ENCODE data around the gene TM4SF18. TPM values are rescaled to one million over a fixed set of nuclear protein-coding genes. Genes with fewer than 3 reads are reported as not detected.
"Not testable (repeated sequence)": the region's sequence is repeated elsewhere in the genome, so short reads cannot be mapped to it uniquely, and the experiment has no call there.

TM4SF18 gene
- total RNA-seq, 2 experiments from 2014 or later = not detected

DNA sequence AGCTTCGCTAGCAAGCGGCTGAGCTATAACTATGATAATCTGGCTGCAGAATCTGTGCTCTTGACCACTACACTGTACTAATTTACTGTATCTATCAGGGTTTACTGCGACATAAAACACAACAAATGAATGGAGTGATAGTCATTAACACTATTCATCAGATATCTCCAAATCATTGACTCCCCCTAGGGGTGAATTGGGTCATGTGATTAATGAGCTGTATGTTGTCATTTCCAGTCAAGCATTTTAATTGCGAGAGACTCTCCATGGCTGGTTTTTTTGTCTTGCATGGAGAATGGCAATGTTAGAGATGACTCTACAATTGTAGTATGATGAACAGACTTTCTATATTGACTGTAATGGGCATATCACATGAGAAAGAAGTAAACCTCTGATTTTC lies 10.5 kb upstream of the TM4SF18 start:
- H3K36me3 Mint-ChIP-seq = no peaks in the 10 kb centered on the region
- peaks cover 39% of the 10 kb centered on the region for H3K27me3 Mint-ChIP-seq
- H3K4me3 Mint-ChIP-seq = no peak overlapping the region
- H3K4me1 Mint-ChIP-seq = no peaks in the 10 kb centered on the region
- no peak overlapping the region for H3K27ac Mint-ChIP-seq
- no peak for DNase-seq
- H3K9me3 Mint-ChIP-seq = no peaks in the 10 kb centered on the region

DNA sequence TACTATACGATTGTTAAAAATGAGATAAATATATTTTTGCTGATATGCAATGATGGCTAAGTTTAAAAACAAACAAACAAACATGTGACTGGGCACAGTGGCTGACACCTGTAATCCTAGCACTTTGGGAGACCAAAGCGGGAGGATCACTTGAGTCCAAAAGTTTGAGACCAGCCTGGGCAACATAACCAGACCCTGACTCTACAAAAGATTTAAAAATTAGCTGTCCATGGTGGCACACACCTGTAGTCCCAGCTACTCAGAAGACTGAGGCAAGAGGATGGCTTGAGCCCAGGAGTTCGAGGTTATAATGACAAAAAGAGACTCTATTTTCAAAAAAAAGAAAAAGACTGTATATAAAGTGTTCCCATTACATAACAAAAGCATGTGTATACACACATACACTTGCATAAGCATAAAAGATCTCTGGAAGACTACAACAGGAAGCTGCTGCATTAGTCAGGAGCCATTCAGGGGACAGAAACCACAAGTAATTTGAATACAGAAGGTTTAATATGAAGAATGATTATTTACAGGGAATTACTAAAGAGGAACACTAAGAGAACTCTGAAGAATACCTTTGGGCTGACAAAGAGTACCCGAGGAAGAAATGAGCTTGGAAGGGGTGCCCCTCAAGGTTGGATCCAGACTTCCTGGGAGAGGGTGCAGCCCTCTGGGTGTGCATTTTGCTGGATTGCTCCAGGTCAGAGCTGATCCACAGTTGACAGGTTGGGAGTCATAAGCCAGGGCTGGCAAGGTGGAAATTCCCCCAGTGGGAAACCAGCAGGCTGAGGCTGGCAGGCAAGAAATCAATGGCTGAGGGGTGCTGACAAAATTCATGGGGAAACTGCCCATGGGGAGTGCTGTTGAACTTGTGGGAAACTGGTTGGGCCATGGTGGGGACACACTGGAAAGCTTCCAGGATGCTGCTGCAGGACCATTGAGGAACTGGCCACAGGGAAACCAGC lies 9.3 kb upstream of the TM4SF18 start:
- no peak overlapping the region for H3K27ac Mint-ChIP-seq
- H3K4me1 Mint-ChIP-seq = no peaks in the 10 kb centered on the region
- no peak overlapping the region for H3K4me3 Mint-ChIP-seq

DNA sequence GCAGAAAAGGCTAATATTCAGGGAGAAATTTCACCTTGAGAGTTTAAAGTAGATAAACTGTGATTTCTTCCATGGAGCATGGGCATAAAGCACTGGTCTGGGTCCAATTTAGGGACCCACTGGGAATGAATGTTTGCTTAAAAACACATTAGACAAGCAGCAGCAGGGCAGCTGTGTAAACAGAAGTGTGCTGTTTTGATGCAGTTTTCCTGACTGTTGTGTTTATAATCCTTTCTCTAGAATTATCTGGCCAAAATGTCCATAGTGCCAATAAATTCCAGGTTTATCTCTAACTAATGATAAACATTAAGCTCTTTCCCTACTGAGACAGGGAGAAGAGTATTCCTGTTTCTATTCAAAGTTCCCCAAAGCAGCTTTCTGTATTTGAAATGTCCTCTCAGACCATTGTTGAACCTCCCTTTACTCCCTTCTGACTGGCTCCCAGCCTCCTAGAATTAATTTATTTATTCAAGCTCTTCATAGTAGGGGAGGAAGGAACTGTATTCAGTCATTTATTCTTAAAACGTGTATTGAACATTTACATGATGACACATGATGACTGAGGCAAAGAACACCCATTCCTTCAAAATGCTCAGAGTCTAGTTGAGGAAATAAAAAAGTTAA lies 7.0 kb upstream of the TM4SF18 start:
- Mint-ChIP-seq H3K9me3 (no peaks in the 10 kb centered on the region), H3K4me3 (no peak overlapping the region), H3K4me1 (no peaks in the 10 kb centered on the region), H3K27me3 (peaks cover 18% of the 10 kb centered on the region), H3K27ac (no peak overlapping the region), H3K36me3 (no peaks in the 10 kb centered on the region)
- no peak for DNase-seq

More for the DNA sequence above, 9.3 kb upstream of the TM4SF18 start:
- H3K9me3 Mint-ChIP-seq = no peaks in the 10 kb centered on the region
- no peaks in the 10 kb centered on the region for H3K36me3 Mint-ChIP-seq
- H3K27me3 Mint-ChIP-seq = peaks cover 30% of the 10 kb centered on the region
- DNase-seq = no peak

DNA sequence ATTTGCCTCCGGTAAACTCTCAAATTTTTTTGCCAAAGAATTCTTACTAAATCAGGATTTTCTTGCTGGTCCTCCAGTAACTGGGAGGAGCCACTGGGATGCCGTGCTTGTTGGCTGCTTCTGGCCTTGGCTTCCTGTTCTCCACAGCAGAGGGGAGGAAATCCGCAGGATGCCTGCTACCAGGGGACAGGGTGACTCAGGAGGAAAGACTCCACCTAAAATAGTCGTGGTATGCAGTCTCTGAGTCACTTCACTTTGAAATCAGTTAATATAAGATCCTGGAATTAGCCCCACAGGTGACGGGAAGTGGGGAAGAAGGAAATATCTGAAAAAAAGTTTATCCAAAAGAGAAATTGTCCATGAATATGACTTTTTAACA lies 6.5 kb upstream of the TM4SF18 start:
- no peaks in the 10 kb centered on the region for H3K4me1 Mint-ChIP-seq
- H3K27me3 Mint-ChIP-seq = peaks cover 13% of the 10 kb centered on the region
- H3K9me3 Mint-ChIP-seq = no peaks in the 10 kb centered on the region
- no peak overlapping the region for H3K27ac Mint-ChIP-seq
- H3K36me3 Mint-ChIP-seq = no peaks in the 10 kb centered on the region
- H3K4me3 Mint-ChIP-seq = no peak overlapping the region
- no peak for DNase-seq

DNA sequence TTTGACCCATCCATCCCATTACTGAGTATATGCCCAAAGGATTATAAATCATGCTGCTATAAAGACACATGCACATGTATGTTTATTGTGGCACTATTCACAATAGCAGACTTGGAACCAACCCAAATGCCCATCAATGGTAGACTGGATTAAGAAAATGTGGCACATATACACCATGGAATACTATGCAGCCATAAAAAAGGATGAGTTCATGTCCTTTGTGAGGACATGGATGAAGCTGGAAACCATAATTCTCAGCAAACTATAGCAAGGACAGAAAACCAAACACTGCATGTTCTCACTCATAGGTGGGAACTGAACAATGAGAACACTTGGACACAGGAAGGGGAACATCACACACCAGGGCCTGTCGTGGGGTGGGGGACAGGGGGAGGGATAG lies 4.0 kb upstream of the TM4SF18 start:
- not testable (repeated sequence) for H3K36me3 Mint-ChIP-seq, DNase-seq, H3K4me1 Mint-ChIP-seq, H3K9me3 Mint-ChIP-seq, H3K27ac Mint-ChIP-seq, H3K4me3 Mint-ChIP-seq
- peaks cover 11% of the 10 kb centered on the region for H3K27me3 Mint-ChIP-seq

DNA sequence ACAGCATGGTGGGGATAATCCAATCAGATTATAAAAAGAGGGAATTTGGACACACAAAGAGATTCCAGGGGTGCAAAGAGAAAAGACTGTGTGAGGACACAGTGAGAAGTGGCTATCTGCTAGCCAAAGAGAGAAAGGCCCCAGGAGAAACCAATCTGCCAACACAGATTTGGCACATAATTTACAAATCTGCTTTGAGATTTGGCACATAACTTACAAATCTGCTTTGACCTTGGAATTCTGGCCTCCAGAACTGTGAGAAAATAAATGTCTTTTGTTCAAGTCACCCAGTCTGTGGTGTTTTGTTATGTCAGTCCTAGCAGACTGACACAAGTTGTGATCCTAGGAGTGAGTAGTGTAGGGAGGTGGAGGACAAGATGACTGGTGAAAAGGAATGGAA lies 3.5 kb upstream of the TM4SF18 start:
- H3K36me3 Mint-ChIP-seq = no peaks in the 10 kb centered on the region
- H3K4me3 Mint-ChIP-seq = no peak overlapping the region
- no peaks in the 10 kb centered on the region for H3K9me3 Mint-ChIP-seq
- no peaks in the 10 kb centered on the region for H3K4me1 Mint-ChIP-seq
- H3K27me3 Mint-ChIP-seq = peaks cover 9% of the 10 kb centered on the region
- no peak for DNase-seq
- no peak overlapping the region for H3K27ac Mint-ChIP-seq

DNA sequence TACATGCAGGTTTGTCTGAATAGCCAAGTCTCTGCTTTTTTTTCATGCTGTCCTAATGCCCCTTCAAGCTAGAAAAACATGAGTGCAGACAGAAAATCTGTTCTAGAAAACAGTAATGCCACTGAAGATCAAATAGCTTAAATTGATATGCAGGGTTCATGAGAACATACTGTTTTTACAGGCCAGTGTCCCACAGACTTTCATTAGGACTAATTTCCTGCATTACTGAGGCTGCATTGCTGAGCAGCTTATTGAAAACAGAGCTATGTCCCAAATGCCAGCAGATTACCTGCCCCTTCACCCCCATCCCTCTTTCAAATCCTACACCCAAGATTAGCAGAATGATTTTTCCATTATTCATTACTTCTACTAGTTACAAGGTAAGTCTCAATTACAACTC lies 665 bp downstream of the TM4SF18 start:
- no peaks in the 10 kb centered on the region for H3K9me3 Mint-ChIP-seq
- peaks cover 7% of the 10 kb centered on the region for H3K27me3 Mint-ChIP-seq
- H3K4me3 Mint-ChIP-seq = no peak overlapping the region
- no peaks in the 10 kb centered on the region for H3K36me3 Mint-ChIP-seq
- no peak for DNase-seq
- no peak overlapping the region for H3K27ac Mint-ChIP-seq
- H3K4me1 Mint-ChIP-seq = no peaks in the 10 kb centered on the region

DNA sequence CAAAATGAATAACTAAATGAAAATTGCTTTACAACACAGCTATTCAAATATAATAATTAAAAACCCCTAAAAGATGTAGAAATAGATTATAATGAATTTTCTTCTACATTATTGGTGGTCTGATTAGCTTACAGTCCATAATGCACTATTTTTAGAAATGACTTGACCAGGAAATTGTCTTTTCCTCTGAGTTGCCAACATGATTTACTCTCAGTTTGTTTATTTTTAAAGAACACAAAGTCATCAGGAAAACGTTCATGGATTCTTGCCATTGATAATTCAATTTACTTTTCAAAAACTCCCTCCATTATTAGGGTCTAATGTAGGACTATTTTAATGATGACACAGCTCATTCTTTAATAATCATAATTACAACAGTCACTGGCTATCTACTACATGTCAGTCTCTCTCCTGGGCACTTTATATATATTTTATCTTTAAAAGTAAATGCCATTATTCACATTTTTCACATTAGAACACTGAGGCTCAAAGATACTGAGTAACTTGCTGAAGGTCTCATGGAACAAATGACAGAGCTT lies 1.1 kb downstream of the TM4SF18 start:
- H3K9me3 Mint-ChIP-seq = no peaks in the 10 kb centered on the region
- peaks cover 7% of the 10 kb centered on the region for H3K27me3 Mint-ChIP-seq
- no peak overlapping the region for H3K27ac Mint-ChIP-seq
- H3K4me3 Mint-ChIP-seq = no peak overlapping the region
- H3K36me3 Mint-ChIP-seq = no peaks in the 10 kb centered on the region
- no peak for DNase-seq
- no peaks in the 10 kb centered on the region for H3K4me1 Mint-ChIP-seq

DNA sequence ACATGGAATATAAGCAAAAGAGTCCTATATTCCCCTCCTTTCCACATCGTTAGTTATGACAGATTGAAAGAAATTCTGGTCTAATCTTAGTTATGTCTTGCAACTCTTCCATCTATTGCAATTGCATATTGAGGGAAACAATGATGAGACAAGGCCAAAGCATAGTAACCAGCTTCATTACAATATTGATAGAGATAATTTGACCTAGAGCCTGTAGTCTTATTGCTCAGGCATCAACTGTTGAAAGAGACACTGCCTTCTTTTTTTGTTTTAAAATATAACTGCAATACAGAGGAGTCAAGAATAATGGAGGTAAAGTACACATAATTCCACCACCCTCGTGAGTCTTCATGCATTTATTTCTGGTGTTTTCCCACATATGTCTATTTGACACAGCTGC lies 2.0 kb downstream of the TM4SF18 start:
- no peaks in the 10 kb centered on the region for H3K4me1 Mint-ChIP-seq
- no peak overlapping the region for H3K27ac Mint-ChIP-seq
- H3K4me3 Mint-ChIP-seq = no peak overlapping the region
- H3K27me3 Mint-ChIP-seq = peaks cover 7% of the 10 kb centered on the region
- DNase-seq = no peak
- H3K9me3 Mint-ChIP-seq = no peaks in the 10 kb centered on the region
- H3K36me3 Mint-ChIP-seq = no peaks in the 10 kb centered on the region

DNA sequence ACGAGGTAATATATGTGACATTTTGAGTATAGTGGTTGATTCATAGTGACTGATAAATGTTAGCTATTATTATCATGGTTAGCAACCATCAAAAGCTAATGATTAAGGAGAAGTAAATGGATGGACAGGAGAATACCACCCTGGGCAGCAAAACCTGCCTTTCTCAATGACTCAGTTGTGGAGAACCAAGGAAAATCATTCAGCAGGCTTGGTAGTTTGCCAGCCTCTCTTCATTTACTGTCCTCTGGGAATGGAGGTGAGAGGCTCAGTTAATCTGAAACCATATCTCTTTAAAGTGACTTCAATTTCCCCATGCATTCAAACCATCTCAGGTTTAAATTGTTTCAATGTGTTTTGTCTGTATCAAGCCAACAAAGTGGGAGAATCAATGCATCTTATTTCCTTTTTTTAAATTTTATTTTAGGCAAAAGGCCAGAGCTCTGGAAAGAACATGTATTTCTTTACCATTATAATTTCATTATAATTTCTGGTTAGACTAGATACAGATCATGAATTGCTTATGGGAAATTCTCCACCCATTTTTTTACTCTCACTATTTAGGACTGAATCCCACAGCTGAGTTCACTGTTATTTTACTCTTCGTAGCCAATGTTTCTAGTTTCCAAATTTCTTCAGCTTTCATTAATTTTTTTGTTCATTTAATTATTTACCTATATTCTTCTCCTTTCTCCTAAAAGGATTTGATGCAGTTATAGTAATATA lies 2.7 kb downstream of the TM4SF18 start:
- DNase-seq = no peak
- Mint-ChIP-seq H3K36me3 (no peaks in the 10 kb centered on the region), H3K27me3 (peaks cover 7% of the 10 kb centered on the region), H3K4me1 (no peaks in the 10 kb centered on the region), H3K27ac (no peak overlapping the region), H3K4me3 (no peak overlapping the region), H3K9me3 (no peaks in the 10 kb centered on the region)

DNA sequence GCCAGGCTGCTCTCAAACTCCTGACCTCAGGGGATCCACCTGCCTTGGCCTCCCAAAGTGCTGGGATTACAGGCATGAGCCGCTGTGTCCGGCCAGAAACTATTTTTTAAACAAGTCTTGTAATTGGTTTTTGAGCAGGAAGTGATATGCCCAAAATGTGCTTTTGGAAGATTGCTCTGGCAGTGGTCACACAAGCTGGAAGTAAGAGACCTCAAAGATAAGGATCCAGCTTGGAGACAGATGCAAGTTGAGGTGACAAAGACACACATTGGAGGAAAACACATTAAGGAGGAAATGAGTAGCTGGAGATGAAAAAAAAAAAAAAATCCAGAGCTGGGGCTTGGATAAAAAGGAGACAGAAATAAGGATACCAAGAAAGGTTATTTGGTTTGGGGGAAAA lies 6.3 kb downstream of the TM4SF18 start:
- no peaks in the 10 kb centered on the region for H3K9me3 Mint-ChIP-seq
- peaks cover 3% of the 10 kb centered on the region for H3K27me3 Mint-ChIP-seq
- no peak overlapping the region for H3K4me3 Mint-ChIP-seq
- H3K4me1 Mint-ChIP-seq = no peaks in the 10 kb centered on the region
- no peaks in the 10 kb centered on the region for H3K36me3 Mint-ChIP-seq
- H3K27ac Mint-ChIP-seq = no peak overlapping the region
- DNase-seq = no peak

DNA sequence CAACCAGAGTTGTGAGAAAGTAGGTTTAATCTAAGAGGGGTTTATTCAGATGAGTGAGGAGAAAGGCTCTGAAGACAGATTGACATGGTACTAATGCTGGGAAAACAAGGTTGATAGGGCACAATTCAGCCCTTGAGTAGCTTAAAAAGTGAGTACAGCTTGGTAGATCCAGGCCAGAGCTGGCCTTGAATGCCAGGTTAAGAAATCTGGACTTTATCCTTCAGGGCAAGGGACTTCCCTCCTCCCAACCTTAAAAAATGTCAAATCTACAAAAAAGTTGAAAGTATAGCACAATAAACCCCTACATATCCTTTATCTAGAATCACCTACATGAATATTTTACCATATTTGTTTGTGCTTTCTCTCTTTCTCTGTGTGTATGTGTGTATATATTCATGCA lies 7.9 kb downstream of the TM4SF18 start:
- Mint-ChIP-seq H3K9me3 (no peaks in the 10 kb centered on the region), H3K27me3 (no peaks in the 10 kb centered on the region), H3K4me3 (no peak overlapping the region), H3K27ac (no peak overlapping the region), H3K36me3 (no peaks in the 10 kb centered on the region), H3K4me1 (no peaks in the 10 kb centered on the region)
- DNase-seq = no peak

DNA sequence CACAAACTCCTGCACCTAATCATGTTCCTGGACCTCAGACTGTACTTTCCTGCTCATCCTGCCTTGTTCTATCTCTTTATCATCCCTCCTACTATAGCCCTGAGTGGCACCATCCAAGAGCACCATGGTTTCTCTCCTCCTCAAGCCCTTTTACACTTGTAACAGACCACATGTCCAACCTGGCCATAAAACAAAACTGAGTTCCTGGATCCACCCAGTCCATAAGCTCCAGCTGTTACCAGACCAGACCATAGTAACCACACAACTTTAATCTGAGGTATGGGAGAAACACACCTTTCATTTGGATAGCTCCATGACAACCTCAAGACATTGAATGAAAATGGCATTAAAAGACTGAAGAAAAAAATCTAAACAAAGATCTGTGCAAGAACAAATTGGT lies 9.1 kb downstream of the TM4SF18 start:
- H3K36me3 Mint-ChIP-seq = no peaks in the 10 kb centered on the region
- H3K4me1 Mint-ChIP-seq = no peaks in the 10 kb centered on the region
- no peak overlapping the region for H3K4me3 Mint-ChIP-seq
- no peak overlapping the region for H3K27ac Mint-ChIP-seq
- no peaks in the 10 kb centered on the region for H3K9me3 Mint-ChIP-seq
- no peak for DNase-seq
- H3K27me3 Mint-ChIP-seq = no peaks in the 10 kb centered on the region

DNA sequence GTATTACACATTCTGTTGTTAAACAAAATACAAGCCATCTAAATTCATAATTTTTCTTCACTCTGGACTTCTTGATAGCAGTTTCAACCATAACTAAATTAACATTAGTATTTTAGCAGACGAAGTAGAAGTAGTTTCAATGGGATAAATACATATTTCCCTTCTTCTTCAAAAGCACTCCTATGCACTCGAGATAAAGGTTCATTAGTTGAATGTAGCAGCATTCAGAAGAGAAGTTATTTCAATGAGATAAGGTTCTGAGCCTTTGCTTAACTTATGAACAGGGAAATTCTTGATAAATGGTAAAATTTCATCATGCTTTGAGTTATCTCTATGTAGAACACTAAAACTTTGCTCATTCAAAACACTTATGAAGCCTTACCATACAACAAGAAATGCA lies 11.8 kb downstream of the TM4SF18 start:
- H3K9me3 Mint-ChIP-seq = no peaks in the 10 kb centered on the region
- no peak overlapping the region for H3K4me3 Mint-ChIP-seq
- no peaks in the 10 kb centered on the region for H3K27me3 Mint-ChIP-seq
- DNase-seq = no peak
- no peak overlapping the region for H3K27ac Mint-ChIP-seq
- no peaks in the 10 kb centered on the region for H3K4me1 Mint-ChIP-seq
- H3K36me3 Mint-ChIP-seq = no peaks in the 10 kb centered on the region

DNA sequence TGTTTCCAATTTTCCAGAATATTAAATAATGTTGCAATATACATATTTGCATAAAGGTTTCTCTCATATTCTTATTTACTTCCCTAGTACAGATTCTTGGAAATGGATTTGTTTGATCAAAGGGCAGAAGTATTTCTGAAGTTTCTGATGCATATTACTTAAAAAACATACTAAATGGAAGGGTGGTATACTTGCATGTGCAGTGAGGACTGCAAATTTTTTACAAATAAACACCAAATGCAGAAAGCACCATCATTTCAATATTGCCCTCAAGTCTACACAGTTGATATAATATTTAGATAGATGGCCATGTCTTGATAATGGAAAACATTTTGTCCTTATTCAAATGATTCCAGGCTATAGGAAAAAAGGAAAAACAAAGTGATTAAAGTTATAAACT lies 12.3 kb downstream of the TM4SF18 start:
- H3K36me3 Mint-ChIP-seq = no peaks in the 10 kb centered on the region
- H3K9me3 Mint-ChIP-seq = no peaks in the 10 kb centered on the region
- no peaks in the 10 kb centered on the region for H3K27me3 Mint-ChIP-seq
- H3K4me1 Mint-ChIP-seq = no peaks in the 10 kb centered on the region
- H3K27ac Mint-ChIP-seq = no peak overlapping the region
- DNase-seq = no peak
- no peak overlapping the region for H3K4me3 Mint-ChIP-seq

Measured in activated naive CD8-positive, alpha-beta T cell treated with anti-CD3 and anti-CD28 coated beads for 36 hours (primary cell).